Endothelial cell of umbilical vein (primary cell): Measurements from ENCODE around the gene NSMCE1. TPM values are rescaled to one million over a fixed set of nuclear protein-coding genes. Genes with fewer than 3 reads are reported as not detected.

Experiments used
- BruUV-seq: library from RNA; stranded (reverse); fragments of 400-500 nt; replicated peaks from 2 replicates; lab custom pipeline; 2021; lab: Mats Ljungman, UMichigan
- CTCF ChIA-PET: fragments of 300-600, 350-600 bp; sonication (Branson Sonifier 250); formaldehyde crosslinking; loops from one replicate; lab custom pipeline; 2021; ENCODE audit warnings: antibody characterized with exemption, inconsistent platforms; lab: Charles Lee
- POLR2A ChIA-PET: fragments of 300-600, 350-600 bp; sonication (Branson Sonifier 250); formaldehyde crosslinking; loops from one replicate; lab custom pipeline; 2021; ENCODE audit warnings: antibody characterized with exemption, inconsistent platforms; lab: Charles Lee
- DNase-seq: peaks from one replicate; pipeline ENCODE4 v3.0.0-alpha.2; 2011; ENCODE audit warnings: low read depth, low spot score
- FAIRE-seq: peaks from 2 replicates; lab custom pipeline; 2011; peaks lifted over from hg19 to GRCh38; lab: Jason Lieb, UNC
- H2AFZ ChIP-seq: 2 replicates; pipeline ENCODE4 v1.6.0; 2012; ENCODE audit warnings: low read depth, low read length, control low read depth, inconsistent platforms
- H3K27ac ChIP-seq: 2 replicates; pipeline ENCODE4 v1.5.1; 2011; ENCODE audit warnings: low read depth, mild to moderate bottlenecking, control low read depth, low read length, moderate library complexity; ENCODE audit not compliant: insufficient read depth
- H3K27me3 ChIP-seq, 2 experiments: 2 replicates each; pipeline versions ENCODE4 v1.6.0 to v1.6.1; 2011; ENCODE audit warnings: low read length in 2 of 2, mixed read lengths in 1 of 2; ENCODE audit not compliant: control insufficient read depth in 2 of 2, insufficient read depth in 2 of 2
- H3K36me3 ChIP-seq, 2 experiments: 2 replicates in 1 of 2; 3 replicates in 1 of 2; pipeline ENCODE4 v1.5.1; 2011; ENCODE audit warnings: low read length in 2 of 2, mild to moderate bottlenecking in 1 of 2, moderate library complexity in 1 of 2; ENCODE audit not compliant: control insufficient read depth in 2 of 2, insufficient read depth in 2 of 2; ENCODE audit errors: extremely low read depth in 1 of 2
- H3K4me1 ChIP-seq: 3 replicates; pipeline ENCODE4 v1.5.1; 2011; ENCODE audit warnings: mild to moderate bottlenecking, low read length; ENCODE audit not compliant: control insufficient read depth, insufficient read depth; ENCODE audit errors: extremely low read depth
- H3K4me2 ChIP-seq: 2 replicates; pipeline ENCODE4 v1.6.1; 2011; ENCODE audit warnings: low read length, control low read depth, mixed read lengths; ENCODE audit not compliant: insufficient read depth
- H3K4me3 ChIP-seq, 3 experiments: fragments of 200-600 bp in 1 of 3; sonication (generic), shearing (Covaris generic) in 1 of 3; replicated peaks in 1 of 3; 2 replicates each; pipeline ENCODE4 v1.5.1; 2011 to 2016; ENCODE audit warnings: control low read depth in 3 of 3, low read length in 3 of 3, mild to moderate bottlenecking in 2 of 3, inconsistent platforms in 1 of 3, low read depth in 1 of 3, moderate library complexity in 1 of 3; ENCODE audit not compliant: insufficient read depth in 1 of 3
- H3K79me2 ChIP-seq: 2 replicates; pipeline ENCODE4 v1.6.0; 2012; ENCODE audit warnings: low read length, inconsistent platforms; ENCODE audit not compliant: control insufficient read depth, insufficient read depth
- H3K9ac ChIP-seq: replicated peaks from 2 replicates; pipeline ENCODE3; 2011; ENCODE audit warnings: low read length, control low read depth; ENCODE audit not compliant: insufficient read depth; ENCODE audit errors: extremely low read depth
- H3K9me1 ChIP-seq: replicated peaks from 3 replicates; pipeline ENCODE4 v1.6.0; 2011; ENCODE audit warnings: mild to moderate bottlenecking, low read length; ENCODE audit not compliant: control insufficient read depth, insufficient read depth; ENCODE audit errors: extremely low read depth
- H3K9me3 ChIP-seq: replicated peaks from 2 replicates; pipeline ENCODE4 v1.5.1; 2012; ENCODE audit warnings: low read length, inconsistent platforms; ENCODE audit not compliant: control insufficient read depth, insufficient read depth
- H4K20me1 ChIP-seq: replicated peaks from 2 replicates; pipeline ENCODE3; 2011; ENCODE audit warnings: mild to moderate bottlenecking, low read length; ENCODE audit not compliant: control insufficient read depth, insufficient read depth; ENCODE audit errors: extremely low read depth
- CTCF ChIP-seq, 2 donors: IDR thresholded peaks; 1 replicate in 1 of 2; 2 replicates in 1 of 2; pipeline ENCODE4 v1.5.1; 2011; ENCODE audit warnings: low read length in 2 of 2, mild to moderate bottlenecking in 2 of 2, moderate library complexity in 2 of 2, control low read depth in 1 of 2, inconsistent platforms in 1 of 2, low read depth in 1 of 2; ENCODE audit not compliant: insufficient read depth in 1 of 2; ENCODE audit errors: extremely low read depth in 1 of 2
- FOS ChIP-seq: IDR thresholded peaks from 2 replicates; pipeline ENCODE4 v1.6.1; 2011; ENCODE audit warnings: mild to moderate bottlenecking, low read length, moderate library complexity, borderline replicate concordance; ENCODE audit not compliant: insufficient read depth
- GATA2 ChIP-seq: IDR thresholded peaks from 2 replicates; pipeline ENCODE4 v1.7.0; 2011; ENCODE audit warnings: low read depth, mild to moderate bottlenecking, moderate library complexity, mixed read lengths, low read length; ENCODE audit not compliant: insufficient read length, insufficient read depth
- JUN ChIP-seq: IDR thresholded peaks from 2 replicates; pipeline ENCODE4 v1.6.1; 2011; ENCODE audit warnings: borderline replicate concordance, low read depth; ENCODE audit not compliant: insufficient read length, insufficient read depth
- MYC ChIP-seq: IDR thresholded peaks from one replicate; pipeline ENCODE4 v1.6.1; 2011; ENCODE audit warnings: mild to moderate bottlenecking, low read depth, low read length
- POLR2AphosphoS5 ChIP-seq: IDR thresholded peaks from 2 replicates; pipeline ENCODE4 v1.6.1; 2012; ENCODE audit warnings: low read depth, mild to moderate bottlenecking, control low read depth, low read length, moderate library complexity; ENCODE audit not compliant: insufficient read depth
- dilution Hi-C: fragments of 300-500 bp; cut with MboI; formaldehyde crosslinking; loops from one replicate; pipeline ENCODE4 v1.15.0; 2019; ENCODE audit warnings: low sequenced_read_pairs; ENCODE audit not compliant: extremely low pct_ligation_motif_present
- intact Hi-C: fragments of 100-400 bp; cut with micrococcal nuclease; formaldehyde crosslinking; loops from one replicate; pipeline ENCODE4 v1.10.0; 2022
- polyA plus RNA-seq, 4 experiments: library from polyadenylated mRNA; depleted of rRNA in 3 of 4; stranded (reverse) in 3 of 4; unstranded in 1 of 4; fragments of >200 nt; gene quantifications; 2 replicates each; pipeline versions ENCODE4 v1.2.1 to v1.2.3, GENCODE V29; 2011 to 2012; ENCODE audit warnings: missing spikeins in 1 of 4
- total RNA-seq: library from RNA; stranded (reverse); gene quantifications from 2 replicates; pipeline ENCODE4 v1.2.3, GENCODE V29; 2021

NSMCE1 gene
- total and polyA plus RNA-seq, 2 donors (not counting 3 experiments of a cell fraction or from before 2014, with no cell fraction given): 23.8 to 42.0 TPM

- Histone ChIP-seq H3K4me3 (no peak overlapping the region), H3K9ac (peak overlapping the region; percentile 1), H3K4me2 (peak overlapping the region; percentile 43), H4K20me1 (no peaks in the 10 kb centered on the region), H3K79me2 (no peaks in the 10 kb centered on the region), H2AFZ (peak overlapping the region; percentile 52), H3K9me3 (no peaks in the 10 kb centered on the region), H3K27me3 (no peaks in the 10 kb centered on the region), H3K27ac (peak overlapping the region; percentile 59), H3K36me3 (no peaks in the 10 kb centered on the region), H3K4me1 (peaks cover 50% of the 10 kb centered on the region), H3K9me1 (no peaks in the 10 kb centered on the region)
- intact Hi-C loops: loop anchor here (1.0 kb wide), 4 partner anchors 10 to 28 kb away; partner anchors contain the start of gene NSMCE1
- CTCF ChIA-PET: interaction anchor here (0.6 to 2.0 kb wide), 6 partner anchors 10 to 110 kb away, joined by 3 to 8 read pairs (median 4); no protein-coding TSS in a partner anchor
- POLR2A ChIA-PET: interaction anchor here (0.9 to 1.2 kb wide), 2 partner anchors 16 to 68 kb away, joined by 3 read pairs; no protein-coding TSS in a partner anchor
- no TSS peak for BruUV-seq
- DNase-seq (peak; percentile 77), FAIRE-seq (peak; percentile 82)
- TF ChIP-seq CTCF (IDR thresholded peaks at IDR 0.05; ENCODE audit: extremely low read depth in 1 of 2, insufficient read depth in 1 of 2, low read depth in 1 of 2, low read length in 2 of 2) (no peak), JUN (peak; percentile 32), MYC (no peak), GATA2 (no peak), FOS (peak; percentile 21), POLR2AphosphoS5 (peak; percentile 33)
- dilution Hi-C loops: no loop called here
Measured at GRCh38 chr16:27258241-27258734, 10.3 kb downstream of the NSMCE1 start.
